GM19023 (cell line): ENCODE measurements around the gene TMA7B.

Experiments used
- ATAC-seq: cut with Tn5 transposase; IDR thresholded peaks from one replicate; pipeline ENCODE4 v1.9.1; 2021; ENCODE audit warnings: mild to moderate bottlenecking, moderate library complexity; ENCODE audit not compliant: unreplicated experiment

TMA7B gene

GRCh38 chr22:39997939-39998726 is 37.9 kb downstream of the TMA7B start:
- no peak for ATAC-seq

- ATAC-seq, result no peak
Measured at GRCh38 chr22:39999144-39999757, 39.1 kb downstream of the TMA7B start.

GRCh38 chr22:40000171-40000570 is 40.0 kb downstream of the TMA7B start:
- no peak for ATAC-seq

- no peak for ATAC-seq
Measured at GRCh38 chr22:40001106-40001505, 40.9 kb downstream of the TMA7B start.

- ATAC-seq, result no peak
Measured at GRCh38 chr22:40001800-40002577, 41.8 kb downstream of the TMA7B start.

GRCh38 chr22:40002935-40003715 is 42.9 kb downstream of the TMA7B start:
- ATAC-seq, result no peak

GRCh38 chr22:40004836-40005235 is 44.6 kb downstream of the TMA7B start:
- ATAC-seq, result no peak

- ATAC-seq, result no peak
Measured at GRCh38 chr22:40006641-40007040, 46.4 kb downstream of the TMA7B start.

GRCh38 chr22:40007853-40008710 is 47.9 kb downstream of the TMA7B start:
- ATAC-seq, result no peak

GRCh38 chr22:40008726-40009291 is 48.6 kb downstream of the TMA7B start:
- no peak for ATAC-seq

- ATAC-seq, result no peak
Measured at GRCh38 chr22:40009292-40009774, 49.1 kb downstream of the TMA7B start.

- no peak for ATAC-seq
Measured at GRCh38 chr22:40009951-40010671, 49.9 kb downstream of the TMA7B start.

- ATAC-seq, result no peak
Measured at GRCh38 chr22:40010746-40011145, 50.5 kb downstream of the TMA7B start.
